DOHH2 (cell line): ENCODE measurements around the gene MLF2.

ENCODE experiments used
- H3F3A ChIP-seq: fragments of 200-600 bp; sonication (generic), shearing (Covaris generic); 2 replicates; pipeline ENCODE4 v1.6.0; 2016; ENCODE audit warnings: antibody characterized with exemption, mild to moderate bottlenecking; ENCODE audit not compliant: control insufficient read depth, insufficient read depth
- H3K27ac ChIP-seq: fragments of 200-600 bp; sonication (generic); 2 replicates; pipeline ENCODE4 v1.5.1; 2014; ENCODE audit warnings: low read depth, mild to moderate bottlenecking, low read length, moderate library complexity
- H3K27me3 ChIP-seq: fragments of 200-600 bp; sonication (generic); 2 replicates; pipeline ENCODE4 v1.6.1; 2014; ENCODE audit warnings: mild to moderate bottlenecking, low read length, mixed read lengths; ENCODE audit not compliant: control insufficient read depth
- H3K36me3 ChIP-seq: fragments of 200-600 bp; sonication (generic); 2 replicates; pipeline ENCODE4 v1.6.1; 2014; ENCODE audit warnings: mild to moderate bottlenecking, low read length, moderate library complexity, mixed read lengths; ENCODE audit not compliant: control insufficient read depth
- H3K4me1 ChIP-seq: fragments of 200-600 bp; sonication (generic); 2 replicates; pipeline ENCODE4 v1.6.1; 2014; ENCODE audit warnings: mild to moderate bottlenecking, low read length, mixed read lengths; ENCODE audit not compliant: control insufficient read depth
- H3K4me2 ChIP-seq: fragments of 200-600 bp; sonication (generic); 2 replicates; pipeline ENCODE4 v1.6.0; 2014; ENCODE audit warnings: mild to moderate bottlenecking, low read length, moderate library complexity
- H3K4me3 ChIP-seq: fragments of 200-600 bp; sonication (generic); 2 replicates; pipeline ENCODE4 v1.5.1; 2014; ENCODE audit warnings: mild to moderate bottlenecking, low read length, mixed read lengths
- H3K79me2 ChIP-seq: fragments of 200-600 bp; sonication (generic); 2 replicates; pipeline ENCODE4 v1.6.1; 2014; ENCODE audit warnings: mild to moderate bottlenecking, low read length, mixed read lengths; ENCODE audit not compliant: control insufficient read depth
- H3K9me2 ChIP-seq: fragments of 200-600 bp; sonication (generic); replicated peaks from 2 replicates; pipeline ENCODE4 v1.6.1; 2014; ENCODE audit warnings: mild to moderate bottlenecking, low read length, mixed read lengths; ENCODE audit not compliant: control insufficient read depth
- H3K9me3 ChIP-seq: fragments of 200-600 bp; sonication (generic); 2 replicates; pipeline ENCODE4 v1.6.1; 2014; ENCODE audit warnings: antibody characterized with exemption, low read length, mixed read lengths; ENCODE audit not compliant: control insufficient read depth, insufficient read depth
- H4K20me1 ChIP-seq: fragments of 200-600 bp; sonication (generic); 2 replicates; pipeline ENCODE4 v1.6.0; 2014; ENCODE audit warnings: low read depth, mild to moderate bottlenecking, antibody characterized with exemption, low read length, moderate library complexity; ENCODE audit not compliant: control insufficient read depth, insufficient read depth
- CTCF ChIP-seq: fragments of 200-600 bp; sonication (generic); IDR thresholded peaks from one replicate; pipeline ENCODE4 v1.5.1; 2014; ENCODE audit warnings: antibody characterized with exemption, mild to moderate bottlenecking, low read depth, low read length; ENCODE audit not compliant: poor library complexity, severe bottlenecking
- EZH2phosphoT487 ChIP-seq: fragments of 200-600 bp; sonication (generic); IDR thresholded peaks from 2 replicates; pipeline ENCODE4 v1.6.1; 2017; ENCODE audit warnings: borderline replicate concordance, mild to moderate bottlenecking, antibody characterized with exemption, low read length, moderate library complexity, mixed read lengths

The MLF2 gene

GRCh38 chr12:6752921-6753771, at the start of gene MLF2:
Gene MLF2, minus strand, starts transcription at chr12:6753141. Its CDS starts 807 bp downstream, at chr12:6752334.
- TF ChIP-seq CTCF: peak; percentile 96
- TF ChIP-seq EZH2phosphoT487: no peak
- H3K9me2 ChIP-seq: no peaks in the 10 kb centered on the region
- H4K20me1 ChIP-seq: no peaks in the 10 kb centered on the region

GRCh38 chr12:6799147-6799546, 46.2 kb upstream of the MLF2 start:
- Histone ChIP-seq H3K4me1 (no peaks in the 10 kb centered on the region), H3K36me3 (no peaks in the 10 kb centered on the region), H3F3A (no peaks in the 10 kb centered on the region), H3K27ac (no peak overlapping the region), H4K20me1 (no peaks in the 10 kb centered on the region), H3K79me2 (no peaks in the 10 kb centered on the region), H3K9me3 (no peaks in the 10 kb centered on the region), H3K4me2 (no peak overlapping the region), H3K27me3 (peaks cover 13% of the 10 kb centered on the region), H3K9me2 (no peaks in the 10 kb centered on the region), H3K4me3 (no peak overlapping the region)
- TF ChIP-seq EZH2phosphoT487: no peak
- no peak for TF ChIP-seq CTCF

More at GRCh38 chr12:6752921-6753771, at the start of gene MLF2:
- H3K4me3 ChIP-seq: peak within 1 kb of the TSS; percentile 88
- H3K4me2 ChIP-seq: peak within 1 kb of the TSS; percentile 98
- peak within 1 kb of the TSS; percentile 90 for H3K27ac ChIP-seq
- H3K4me1 ChIP-seq: peaks cover 27% of the 10 kb centered on the region
- no peaks in the 10 kb centered on the region for H3F3A ChIP-seq
- no peaks in the 10 kb centered on the region for H3K9me3 ChIP-seq
- H3K79me2 ChIP-seq: peaks cover 13% of the 10 kb centered on the region
- H3K27me3 ChIP-seq: no peaks in the 10 kb centered on the region
- peaks cover 39% of the 10 kb centered on the region for H3K36me3 ChIP-seq

- peaks cover 13% of the 10 kb centered on the region for H3K4me1 ChIP-seq
- no peaks in the 10 kb centered on the region for H3K36me3 ChIP-seq
- H3F3A ChIP-seq: no peaks in the 10 kb centered on the region
- H3K27ac ChIP-seq: no peak overlapping the region
- no peaks in the 10 kb centered on the region for H3K79me2 ChIP-seq
- no peaks in the 10 kb centered on the region for H4K20me1 ChIP-seq
- H3K9me3 ChIP-seq: no peaks in the 10 kb centered on the region
- H3K4me2 ChIP-seq: no peak overlapping the region
- H3K9me2 ChIP-seq: no peaks in the 10 kb centered on the region
- H3K27me3 ChIP-seq: peaks cover 31% of the 10 kb centered on the region
- TF ChIP-seq CTCF (no peak), EZH2phosphoT487 (no peak)
- no peak overlapping the region for H3K4me3 ChIP-seq
Measured at GRCh38 chr12:6796576-6796975, 43.6 kb upstream of the MLF2 start.
